HS-27A (cell line): ENCODE measurements around the gene ZNF470.

Experiments used
- DNase-seq: peaks from one replicate; pipeline ENCODE4 v3.0.0-alpha.2; 2012; ENCODE audit warnings: low read depth, missing footprints

Gene ZNF470

DNA sequence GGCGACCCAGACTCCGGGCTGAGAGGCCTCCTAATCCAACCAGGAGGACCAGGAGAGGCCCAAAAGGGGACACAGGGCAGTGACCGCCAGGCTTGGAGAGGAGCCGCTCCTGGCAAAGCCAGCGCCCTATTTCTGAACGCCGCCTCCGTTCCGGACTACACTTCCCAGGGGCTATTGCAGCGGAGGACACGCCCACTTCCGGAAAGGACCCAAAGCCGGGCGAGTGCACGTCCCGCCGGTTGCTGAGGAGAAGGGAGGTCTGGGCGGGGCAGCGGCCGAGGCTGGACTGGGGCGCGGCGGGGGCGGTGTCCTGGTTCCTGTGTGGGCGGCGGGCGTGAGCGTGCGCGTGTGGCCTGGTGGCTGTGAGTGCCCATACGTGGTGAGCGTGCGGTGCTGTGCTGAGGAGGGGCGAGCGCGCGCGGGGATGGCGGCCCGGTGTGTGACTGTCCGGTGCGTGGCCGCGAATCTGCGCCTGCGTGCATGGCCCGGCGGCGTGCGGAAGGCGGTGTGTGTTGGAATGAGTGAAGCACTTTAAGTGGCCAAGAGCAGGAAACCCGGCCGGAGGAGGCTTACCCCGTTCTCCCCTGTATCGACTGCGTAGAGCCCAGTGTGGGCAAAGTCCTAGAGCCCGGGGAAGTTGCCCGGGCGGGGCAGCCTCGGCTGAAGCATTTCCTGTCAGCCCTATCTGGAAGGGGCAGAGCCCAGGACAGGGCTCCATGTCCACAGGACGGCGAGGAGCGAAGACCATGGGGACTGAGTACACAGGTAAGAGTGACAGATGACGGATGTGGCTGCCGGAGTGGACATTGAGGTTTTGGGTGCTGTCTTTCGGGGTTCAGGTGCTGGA lies at the start of gene ZNF470:
ZNF470 (plus strand) TSS at position 195 of the 847 bp plus-strand sequence. CDS start 2,844 bp downstream, outside the sequence.
- DNase-seq, result peak; percentile 66

DNA sequence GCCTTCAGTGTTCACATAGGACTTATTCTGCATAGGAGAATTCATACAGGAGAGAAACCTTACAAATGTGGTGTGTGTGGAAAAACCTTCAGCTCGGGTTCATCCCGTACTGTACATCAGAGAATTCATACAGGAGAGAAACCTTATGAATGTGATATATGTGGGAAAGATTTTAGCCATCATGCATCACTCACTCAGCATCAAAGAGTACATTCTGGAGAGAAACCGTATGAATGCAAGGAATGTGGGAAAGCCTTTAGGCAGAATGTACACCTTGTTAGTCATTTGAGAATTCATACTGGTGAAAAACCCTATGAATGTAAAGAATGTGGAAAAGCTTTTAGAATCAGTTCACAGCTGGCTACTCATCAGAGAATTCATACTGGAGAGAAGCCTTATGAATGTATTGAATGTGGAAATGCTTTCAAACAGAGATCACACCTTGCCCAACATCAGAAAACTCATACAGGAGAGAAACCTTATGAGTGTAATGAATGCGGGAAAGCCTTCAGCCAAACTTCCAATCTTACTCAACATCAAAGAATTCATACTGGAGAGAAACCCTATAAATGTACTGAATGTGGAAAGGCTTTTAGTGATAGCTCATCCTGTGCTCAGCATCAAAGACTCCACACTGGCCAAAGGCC lies 41.9 kb upstream of the ZNF470 start:
- DNase-seq, result no peak

- DNase-seq, result no peak
Observed at GRCh38 chr19:56537442-56537841, 29.8 kb upstream of the ZNF470 start.

GRCh38 chr19:56538254-56538760 lies 29.0 kb upstream of the ZNF470 start:
- DNase-seq, result peak; percentile 79

DNA sequence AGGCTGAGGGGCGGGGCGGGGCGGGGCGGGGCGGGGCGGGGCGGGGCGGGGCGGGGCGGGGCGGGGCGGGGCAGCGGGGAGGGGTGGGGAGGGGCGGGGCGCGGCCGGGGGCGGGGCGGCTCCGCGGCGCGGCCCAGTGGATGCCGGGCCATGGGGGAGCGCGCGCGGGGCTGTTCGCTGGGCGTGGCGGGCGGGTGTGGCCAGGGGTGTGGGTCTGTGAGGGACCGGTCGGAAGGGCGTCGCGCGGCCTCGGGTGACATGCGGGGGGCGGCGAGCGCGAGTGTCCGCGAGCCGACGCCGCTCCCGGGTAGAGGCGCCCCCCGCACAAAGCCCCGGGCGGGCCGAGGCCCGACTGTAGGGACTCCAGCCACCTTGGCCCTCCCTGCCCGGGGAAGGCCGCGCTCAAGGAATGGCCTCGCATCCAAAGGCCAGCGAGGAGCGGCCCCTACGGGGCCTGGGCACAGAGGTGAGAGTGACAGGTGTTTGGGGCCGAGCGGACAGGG lies 28.5 kb upstream of the ZNF470 start, which contains the start of gene ZFP28:
ZFP28 (plus strand) TSS at position 188 of the 503 bp plus-strand sequence; CDS start at position 259, 71 bp downstream.
- DNase-seq, result peak; percentile 40

GRCh38 chr19:56543776-56544175 lies 23.5 kb upstream of the ZNF470 start:
- no peak for DNase-seq

DNA sequence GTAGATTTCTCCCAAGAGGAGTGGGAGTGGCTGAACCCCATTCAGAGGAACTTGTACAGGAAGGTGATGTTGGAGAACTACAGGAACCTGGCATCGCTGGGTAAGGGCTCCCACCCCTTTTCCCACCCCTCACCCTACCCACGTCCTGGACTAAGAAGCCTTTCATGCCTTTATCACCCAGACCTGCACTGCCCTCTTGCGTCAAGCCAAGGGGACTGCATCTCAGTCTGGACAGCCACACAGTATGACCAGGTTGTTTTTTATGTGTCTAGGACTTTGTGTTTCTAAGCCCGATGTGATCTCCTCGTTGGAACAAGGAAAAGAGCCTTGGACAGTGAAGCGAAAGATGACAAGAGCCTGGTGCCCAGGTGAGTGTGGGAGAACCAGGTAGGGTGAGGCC lies 19.7 kb upstream of the ZNF470 start:
- DNase-seq, result no peak

- no peak for DNase-seq
Observed at GRCh38 chr19:56554272-56554869, 12.9 kb upstream of the ZNF470 start.

GRCh38 chr19:56562766-56563165 lies 4.5 kb upstream of the ZNF470 start:
- DNase-seq, result no peak

- DNase-seq, result no peak
Observed at GRCh38 chr19:56566904-56567273, 379 bp upstream of the ZNF470 start.

GRCh38 chr19:56572589-56572988 lies 5.3 kb downstream of the ZNF470 start:
- DNase-seq, result no peak

DNA sequence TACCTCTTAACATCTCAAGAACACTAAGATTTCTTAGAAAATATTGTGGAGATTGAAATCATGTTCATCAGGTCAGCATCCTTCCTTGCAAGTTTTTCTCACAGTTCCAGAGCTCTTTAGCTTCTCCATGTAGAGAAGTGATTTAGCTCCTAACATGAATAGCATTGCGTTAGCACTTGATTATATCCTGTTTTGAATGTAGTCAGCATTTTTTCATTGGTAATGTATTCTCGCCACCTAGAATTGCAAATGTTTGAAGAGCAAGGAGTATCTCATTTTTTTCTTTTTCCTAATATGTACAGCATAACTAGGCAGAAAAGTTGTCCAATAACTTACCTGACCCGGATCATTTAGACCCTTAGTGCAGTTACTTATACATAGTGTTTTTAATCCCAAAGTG lies 6.6 kb downstream of the ZNF470 start:
- DNase-seq, result no peak

GRCh38 chr19:56577719-56578602 lies 10.7 kb downstream of the ZNF470 start:
- DNase-seq, result no peak

DNA sequence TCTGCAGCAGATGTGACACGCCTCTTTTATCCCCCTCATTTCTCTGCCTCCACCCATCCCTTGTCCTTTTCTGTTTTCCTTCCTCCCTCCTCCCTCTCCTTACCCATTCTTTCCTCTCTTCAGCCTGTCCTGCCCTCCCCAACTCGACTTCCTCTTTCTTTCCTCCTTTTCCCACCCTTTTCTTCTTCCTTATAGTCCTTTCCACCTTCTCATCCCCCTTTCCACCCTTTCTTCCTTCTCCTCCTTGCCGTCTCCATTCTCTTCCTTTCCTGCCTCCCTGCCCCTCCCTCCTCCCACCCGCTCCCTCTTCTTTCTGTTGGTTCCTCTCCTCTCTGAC lies 27.1 kb downstream of the ZNF470 start:
- DNase-seq, result no peak

DNA sequence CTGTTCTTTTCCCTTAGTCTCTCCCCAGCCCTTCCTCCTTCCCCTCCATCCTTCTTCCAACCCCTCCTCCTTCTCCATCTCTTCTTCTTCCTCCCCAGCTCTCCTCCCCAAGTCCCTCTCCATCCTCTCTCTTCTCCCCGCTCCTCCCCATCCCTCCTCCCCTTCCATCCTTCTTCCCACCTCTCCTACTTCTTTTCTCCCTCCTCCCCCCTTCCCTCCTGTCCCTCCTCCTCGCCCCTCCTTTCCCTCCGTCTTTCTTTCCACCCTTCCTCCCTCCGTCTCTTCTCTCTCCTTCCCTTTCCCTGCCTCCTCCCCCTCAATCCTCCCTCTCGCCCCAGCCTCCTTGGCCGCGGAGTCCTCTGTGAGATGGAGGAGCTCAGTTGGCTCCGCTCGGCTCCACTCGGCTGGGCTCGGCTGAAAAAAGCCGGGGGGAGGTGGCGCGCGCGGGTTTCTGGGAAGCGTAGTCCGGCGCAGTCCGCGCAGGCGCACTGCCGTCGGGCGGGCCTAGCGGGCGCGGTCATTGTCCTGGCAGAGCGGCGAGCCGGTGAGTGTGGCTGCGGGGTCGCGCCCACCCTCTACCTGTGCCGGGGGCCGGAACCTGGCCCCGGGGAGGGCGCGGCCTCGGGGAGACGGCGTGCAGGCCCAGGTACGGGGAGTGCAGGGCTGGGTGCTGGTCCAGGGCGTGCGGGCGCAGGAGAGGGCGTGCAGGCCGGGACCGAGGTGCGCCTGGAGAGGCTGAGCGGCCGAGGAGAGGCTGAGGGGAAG lies 27.7 kb downstream of the ZNF470 start, which contains the start of gene ZNF71:
ZNF71 (plus strand) TSS at position 520 of the 765 bp plus-strand sequence. CDS start 6,257 bp downstream, outside the sequence.
- peak; percentile 66 for DNase-seq

DNA sequence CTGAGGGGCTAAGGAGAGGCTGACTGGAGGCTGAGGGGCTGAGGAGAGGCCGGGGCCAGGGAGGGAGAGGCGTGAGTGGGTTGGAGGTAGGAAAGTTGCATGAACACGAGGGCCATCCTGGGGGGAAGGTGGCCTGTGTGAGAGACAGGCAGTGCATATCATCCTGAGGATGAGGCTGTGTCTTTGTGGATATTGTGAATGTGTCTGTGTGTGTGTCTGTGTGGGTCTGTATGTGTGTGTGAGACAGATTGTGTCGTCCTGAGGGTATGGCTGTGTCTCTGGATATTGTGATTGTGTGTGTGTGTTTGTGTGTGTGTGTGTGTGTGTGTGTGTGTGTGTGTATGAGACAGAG lies 28.3 kb downstream of the ZNF470 start:
- no peak for DNase-seq

GRCh38 chr19:56596676-56597075 lies 29.4 kb downstream of the ZNF470 start:
- DNase-seq, result no peak

DNA sequence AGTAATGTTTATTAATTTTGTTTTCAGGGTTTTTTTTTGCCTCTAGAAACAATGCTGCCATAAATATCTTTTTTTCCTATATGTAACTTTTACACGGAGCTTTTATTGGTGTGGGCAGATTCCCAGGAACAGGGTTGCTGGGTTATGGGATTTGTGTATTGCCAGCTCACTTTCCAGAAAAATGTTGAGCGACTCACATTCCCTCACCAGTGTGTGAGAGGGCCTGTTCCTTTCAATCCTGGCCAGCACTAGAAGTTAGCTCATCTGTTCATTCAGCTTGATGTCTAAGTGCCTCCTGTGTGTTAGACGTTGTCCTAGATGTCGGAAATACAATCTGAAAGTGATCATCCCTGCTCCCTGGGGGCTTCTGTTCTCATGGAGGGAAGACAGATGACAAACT lies 30.4 kb downstream of the ZNF470 start:
- no peak for DNase-seq

- no peak for DNase-seq
Observed at GRCh38 chr19:56601375-56601774, 34.1 kb downstream of the ZNF470 start.

GRCh38 chr19:56603829-56604228 lies 36.6 kb downstream of the ZNF470 start:
- no peak for DNase-seq
